GM18498 (cell line): ENCODE data around the gene WWC1.

Source experiments
- ATAC-seq: cut with Tn5 transposase; IDR thresholded peaks from one replicate; pipeline ENCODE4 v1.9.1; 2021; ENCODE audit warnings: mild to moderate bottlenecking, moderate library complexity; ENCODE audit not compliant: unreplicated experiment

WWC1 gene

GRCh38 chr5:168474319-168474718 lies 182.9 kb downstream of the WWC1 start:
- no peak for ATAC-seq

GRCh38 chr5:168477060-168477459 lies 185.6 kb downstream of the WWC1 start:
- ATAC-seq, result no peak

- no peak for ATAC-seq
Measured at GRCh38 chr5:168479166-168479565, 187.7 kb downstream of the WWC1 start.

GRCh38 chr5:168480601-168481000 lies 189.2 kb downstream of the WWC1 start:
- ATAC-seq, result no peak

- ATAC-seq, result peak; percentile 95
Measured at GRCh38 chr5:168481330-168481788, 189.9 kb downstream of the WWC1 start.

DNA sequence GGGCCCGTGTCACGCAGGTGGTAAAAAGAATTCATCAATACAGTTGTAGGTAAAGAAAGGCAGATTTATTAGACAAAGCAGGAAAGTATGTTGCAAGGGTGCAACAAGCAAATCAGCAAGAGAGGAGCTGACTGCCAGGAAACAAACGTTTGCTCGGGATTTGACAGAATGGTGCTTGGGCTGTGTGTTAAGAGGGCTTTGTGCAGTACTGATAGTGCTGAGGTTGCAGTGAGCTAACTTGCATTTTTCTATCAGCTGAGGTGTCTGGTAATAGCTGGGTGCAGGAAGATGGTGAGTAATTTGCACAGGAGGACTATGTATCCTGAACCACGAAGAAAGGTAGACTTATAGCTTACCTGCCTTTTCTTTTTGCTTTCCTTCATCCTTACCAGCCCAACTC lies 190.9 kb downstream of the WWC1 start:
- no peak for ATAC-seq

GRCh38 chr5:168486136-168486879 lies 194.9 kb downstream of the WWC1 start, which contains the start of gene RARS1:
Gene RARS1, plus strand, starts transcription at chr5:168486471. Its CDS starts 28 bp downstream, at chr5:168486499.
- peak; percentile 84 for ATAC-seq

GRCh38 chr5:168489059-168489458 lies 197.6 kb downstream of the WWC1 start:
- no peak for ATAC-seq

DNA sequence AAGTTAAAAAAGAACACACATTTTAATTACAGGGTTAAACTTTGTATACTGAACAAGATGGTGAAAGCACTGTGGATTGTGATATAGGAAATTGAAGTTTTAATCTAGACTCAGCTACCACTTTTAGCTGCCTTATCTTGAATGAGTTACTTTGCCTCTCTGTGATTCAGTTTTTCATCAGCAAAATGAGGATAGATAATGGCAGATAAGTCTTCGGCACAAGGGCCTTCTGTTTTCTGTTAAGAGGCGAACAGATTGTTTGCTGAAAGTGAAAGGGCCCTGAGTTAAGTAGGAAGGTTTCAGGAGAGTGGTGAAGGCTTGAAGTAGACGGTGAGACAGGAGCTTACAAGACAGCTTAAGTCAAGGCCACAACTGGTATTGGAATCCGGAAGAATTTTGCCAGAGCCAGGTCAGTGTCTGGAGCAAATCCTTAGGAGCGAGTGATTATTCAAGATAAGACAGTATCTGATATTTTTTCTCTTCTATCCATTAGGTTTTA lies 202.7 kb downstream of the WWC1 start:
- no peak for ATAC-seq

DNA sequence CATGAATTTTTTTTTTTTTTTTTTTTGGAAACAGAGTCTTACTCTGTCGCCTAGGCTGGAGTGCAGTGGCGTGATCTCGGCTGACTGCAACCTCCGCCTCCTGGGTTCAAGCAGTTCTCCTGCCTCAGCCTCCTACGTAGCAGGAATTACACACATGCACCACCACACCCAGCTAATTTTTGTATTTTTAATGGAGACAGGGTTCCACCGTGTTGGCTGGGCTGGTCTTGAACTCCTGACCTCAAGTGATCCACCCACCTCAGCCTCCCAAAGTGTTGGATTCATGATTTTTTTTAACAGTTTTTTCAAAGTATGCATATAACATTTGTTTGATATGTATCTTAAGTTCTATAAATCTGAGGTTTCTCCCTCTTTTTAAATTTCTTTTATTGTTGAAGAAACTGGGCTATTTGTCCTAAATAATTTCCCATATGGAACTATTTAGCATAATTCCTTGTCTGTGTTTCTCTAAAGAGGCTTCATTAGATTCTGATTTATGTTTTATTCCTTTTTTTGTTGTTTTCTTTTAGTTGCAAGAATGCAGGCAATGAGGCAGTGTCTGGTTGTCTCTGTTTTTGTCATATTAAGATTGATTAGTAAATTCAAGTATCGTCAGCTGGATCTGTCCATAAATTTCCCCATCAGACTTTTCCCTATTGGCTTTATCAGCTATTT lies 211.3 kb downstream of the WWC1 start:
- no peak for ATAC-seq

- ATAC-seq, result no peak
Measured at GRCh38 chr5:168513861-168514428, 222.5 kb downstream of the WWC1 start.
